Right lobe of liver (tissue), 4 donors: ENCODE data around the gene TRPM3.

Experiments used
- CTCF ChIP-seq, 4 donors: fragments of 200-600 bp in 3 of 4; fragments of 450-650 bp in 1 of 4; IDR thresholded peaks; one replicate each; pipeline versions ENCODE4 v1.5.1 to v1.8.0; 2016 to 2022; ENCODE audit warnings: antibody characterized with exemption in 4 of 4, mild to moderate bottlenecking in 2 of 4
- POLR2A ChIP-seq: fragments of 450-650 bp; IDR thresholded peaks from one replicate; pipeline ENCODE4 v1.6.1; 2017; ENCODE audit warnings: antibody characterized with exemption, mild to moderate bottlenecking
- donor health status: DM: no; HTN: no; CAD: no.
- donor health status: DM: no; HTN: no; CAD: no.
- donor health status: DM: no; HTN: yes; CAD: no.

DNA sequence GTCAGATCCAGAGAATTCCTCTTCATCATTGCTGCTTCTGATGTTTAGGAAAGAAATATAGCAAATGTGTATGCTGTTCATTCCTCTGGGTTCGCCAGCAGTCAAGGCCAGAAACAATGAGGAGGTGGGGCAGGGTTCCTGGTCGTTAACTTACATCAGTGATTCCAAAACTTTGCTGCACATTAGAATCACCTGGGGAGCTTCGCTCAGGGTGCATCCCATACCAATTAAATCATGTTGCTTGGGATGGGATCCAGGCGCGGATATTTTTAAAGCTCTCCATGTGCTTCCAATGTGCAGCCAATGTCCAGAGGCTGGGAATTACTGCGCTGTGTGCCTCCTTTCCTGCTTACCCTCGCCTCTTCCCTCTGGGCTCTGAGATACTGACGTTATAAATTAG lies 479.1 kb downstream of the TRPM3 start:
- no peak for TF ChIP-seq CTCF (IDR thresholded peaks at IDR 0.05)
- TF ChIP-seq POLR2A: no peak
